Body of pancreas (tissue), 4 donors: ENCODE measurements around the gene RAB11FIP4. TPM values are rescaled to one million over a fixed set of nuclear protein-coding genes. Genes with fewer than 3 reads are reported as not detected.
A peak's percentile ranks its signal among the peaks of the same experiment; 100 is the strongest.
"Not testable (repeated sequence)": the region's sequence is repeated elsewhere in the genome, so short reads cannot be mapped to it uniquely, and the experiment has no call there.

Source experiments
- ATAC-seq: fragments of 150-250 bp; one replicate; pipeline ENCODE4 v1.9.1; 2016
- DNase-seq, 4 donors: peaks; one replicate each; pipeline ENCODE4 v3.0.0-alpha.2; 2019
- H3K27ac ChIP-seq, 4 donors: fragments of 200-600 bp; sonication (generic); 1 replicate in 3 of 4; 2 replicates in 1 of 4; pipeline versions ENCODE4 v1.5.1 to v1.6.1; 2016 to 2019; ENCODE audit warnings: mild to moderate bottlenecking in 1 of 4, mixed read lengths in 1 of 4, moderate library complexity in 1 of 4
- H3K27me3 ChIP-seq, 2 donors: fragments of 200-600 bp; sonication (generic); one replicate each; pipeline ENCODE4 v1.6.0; 2016; ENCODE audit warnings: mild to moderate bottlenecking in 1 of 2
- H3K36me3 ChIP-seq, 2 donors: fragments of 200-600 bp; sonication (generic); replicated peaks in 1 of 2; 2 replicates each; pipeline ENCODE4 v1.5.1; 2016; ENCODE audit warnings: low read depth in 2 of 2; ENCODE audit not compliant: insufficient read depth in 1 of 2
- H3K4me1 ChIP-seq: fragments of 200-600 bp; sonication (generic); one replicate; pipeline ENCODE4 v1.6.0; 2016
- H3K4me3 ChIP-seq, 2 donors: fragments of 200-600 bp; sonication (generic); 1 replicate in 1 of 2; 2 replicates in 1 of 2; pipeline ENCODE4 v1.5.1; 2016 to 2019
- H3K9me3 ChIP-seq, 3 donors: fragments of 200-600 bp; sonication (generic); 1 replicate in 2 of 3; 2 replicates in 1 of 3; pipeline ENCODE4 v1.5.1; 2016
- CTCF ChIP-seq, 7 experiments: fragments of 450-650 bp in 4 of 7; fragments of 200-600 bp in 3 of 7; sonication (generic) in 3 of 7; IDR thresholded peaks; one replicate each; pipeline ENCODE4 v1.5.1; 2016 to 2019; ENCODE audit warnings: antibody characterized with exemption in 7 of 7
- POLR2A ChIP-seq, 3 donors: fragments of 450-650 bp; IDR thresholded peaks; one replicate each; pipeline ENCODE4 v1.6.1; 2016; ENCODE audit warnings: antibody characterized with exemption in 3 of 3, mild to moderate bottlenecking in 2 of 3
- WGBS, 2 donors: methylation state at CpG; one replicate each; pipeline ENCODE4 v1.1.5; 2017; 5-methylcytosine and 5-hydroxymethylcytosine counted together
- intact Hi-C: fragments of 100-400 bp; cut with DNase I; formaldehyde crosslinking; loops from one replicate; pipeline ENCODE4 v1.15.1; 2023
- total RNA-seq, 2 donors: library from RNA; depleted of rRNA; stranded (reverse); fragments of >200 nt; gene quantifications; one replicate each; pipeline ENCODE4 v1.1.0, GENCODE V29; 2016

RAB11FIP4 gene
- total RNA-seq: 10 to 100 TPM; 37.2 to 38.7 TPM

- no peak for ATAC-seq
- peaks cover 0 to 4% of the 10 kb centered on the region in 2 donors for H3K27me3 ChIP-seq
Measured at GRCh38 chr17:31391496-31391949, at the start of gene RAB11FIP4. Gene RAB11FIP4 (plus strand): TSS chr17:31391675. CDS start chr17:31391853, 178 bp downstream.

GRCh38 chr17:31345191-31345747 lies 46.2 kb upstream of the RAB11FIP4 start:
- intact Hi-C loops, H3K4me3 ChIP-seq, H3K27ac ChIP-seq, DNase-seq, H3K36me3 ChIP-seq, H3K27me3 ChIP-seq, H3K9me3 ChIP-seq, H3K4me1 ChIP-seq, ATAC-seq: not testable (repeated sequence)
- 91 to 97% methylated on average over 11 to 13 of the region's 34 CpGs for WGBS, 2 donors

More at GRCh38 chr17:31391496-31391949, at the start of gene RAB11FIP4:
- Histone ChIP-seq H3K4me1 (peaks cover 10% of the 10 kb centered on the region), H3K9me3 (no peaks in the 10 kb centered on the region), H3K4me3 (no peak within 1 kb of the TSS), H3K27ac (no peak within 1 kb of the TSS), H3K36me3 (no peaks in the 10 kb centered on the region)
- intact Hi-C loops: no loop called here
- no peak for TF ChIP-seq POLR2A (IDR thresholded peaks at IDR 0.05)
- no peak for TF ChIP-seq CTCF (IDR thresholded peaks at IDR 0.05)
- peak in 2 of 4 donors; percentile 15 to 27 for DNase-seq
- 0 to 1% methylated on average over 2 to 44 of the region's 69 CpGs for WGBS, 2 donors

GRCh38 chr17:31349454-31349853 lies 42.0 kb upstream of the RAB11FIP4 start:
- H3K36me3 ChIP-seq: peaks cover 0 to 12% of the 10 kb centered on the region in 2 donors
- H3K27ac ChIP-seq: no peak overlapping the region
- no peaks in the 10 kb centered on the region for H3K27me3 ChIP-seq
- TF ChIP-seq CTCF (IDR thresholded peaks at IDR 0.05) (no peak), POLR2A (IDR thresholded peaks at IDR 0.05) (no peak)
- ATAC-seq: no peak
- DNase-seq: no peak
- H3K4me3 ChIP-seq: no peak overlapping the region
- intact Hi-C loops: no loop called here
- H3K4me1 ChIP-seq: no peaks in the 10 kb centered on the region
- no peaks in the 10 kb centered on the region for H3K9me3 ChIP-seq

- H3K4me3 ChIP-seq: no peak overlapping the region
- H3K9me3 ChIP-seq: no peaks in the 10 kb centered on the region
- H3K4me1 ChIP-seq: no peaks in the 10 kb centered on the region
- no peak for DNase-seq
- 10 to 11% methylated on average over 1 of the region's 1 CpG for WGBS, 2 donors
- no peak overlapping the region for H3K27ac ChIP-seq
- H3K27me3 ChIP-seq: no peaks in the 10 kb centered on the region
- TF ChIP-seq CTCF (IDR thresholded peaks at IDR 0.05): no peak
- no peak for TF ChIP-seq POLR2A (IDR thresholded peaks at IDR 0.05)
- peaks cover 3 to 12% of the 10 kb centered on the region in 2 donors for H3K36me3 ChIP-seq
- ATAC-seq: no peak
- intact Hi-C loops: no loop called here
Measured at GRCh38 chr17:31355935-31356334, 35.5 kb upstream of the RAB11FIP4 start.

GRCh38 chr17:31357091-31357490 lies 34.4 kb upstream of the RAB11FIP4 start:
- Histone ChIP-seq H3K27me3 (no peaks in the 10 kb centered on the region), H3K4me3 (no peak overlapping the region), H3K36me3 (peaks cover 3 to 12% of the 10 kb centered on the region in 2 donors), H3K9me3 (no peaks in the 10 kb centered on the region), H3K27ac (no peak overlapping the region), H3K4me1 (no peaks in the 10 kb centered on the region)
- DNase-seq (no peak), ATAC-seq (no peak)
- TF ChIP-seq CTCF (IDR thresholded peaks at IDR 0.05) (no peak), POLR2A (IDR thresholded peaks at IDR 0.05) (no peak)
- intact Hi-C loops: no loop called here
- WGBS, 2 donors: 66 to 67% methylated on average over 2 of the region's 2 CpGs
